H9 (cell line): ENCODE results near the gene SLC9A9. TPM values are rescaled to one million over a fixed set of nuclear protein-coding genes. Genes with fewer than 3 reads are reported as not detected.

Experiments used
- DNase-seq: peaks from one replicate; pipeline ENCODE4 v3.0.0-alpha.2; 2017
- H2AFZ ChIP-seq: one replicate; pipeline ENCODE4 v1.6.1; 2013; ENCODE audit warnings: mild to moderate bottlenecking, low read length, control low read depth, moderate library complexity
- H2AK5ac ChIP-seq: 2 replicates; pipeline ENCODE4 v1.6.1; 2013; ENCODE audit warnings: low read length, control low read depth, mixed read lengths; ENCODE audit not compliant: insufficient read length
- H2BK120ac ChIP-seq: one replicate; pipeline ENCODE4 v1.6.1; 2013; ENCODE audit warnings: low read depth, mild to moderate bottlenecking, low read length, control low read depth, inconsistent platforms; ENCODE audit not compliant: poor library complexity, severe bottlenecking
- H2BK12ac ChIP-seq: 2 replicates; pipeline ENCODE4 v1.6.1; 2013; ENCODE audit warnings: low read length, control low read depth, mixed read lengths, low read depth; ENCODE audit not compliant: insufficient read length
- H2BK15ac ChIP-seq: 2 replicates; pipeline ENCODE4 v1.6.1; 2013; ENCODE audit warnings: low read depth, low read length, control low read depth
- H2BK20ac ChIP-seq: one replicate; pipeline ENCODE4 v1.6.1; 2013; ENCODE audit warnings: low read depth, mild to moderate bottlenecking, low read length, control low read depth, inconsistent platforms; ENCODE audit not compliant: poor library complexity, severe bottlenecking
- H2BK5ac ChIP-seq: 2 replicates; pipeline ENCODE4 v1.6.1; 2013; ENCODE audit warnings: low read length, control low read depth, mixed read lengths; ENCODE audit not compliant: insufficient read length
- H3K14ac ChIP-seq: 2 replicates; pipeline ENCODE4 v1.6.1; 2013; ENCODE audit warnings: low read length, control low read depth; ENCODE audit not compliant: insufficient read depth
- H3K18ac ChIP-seq: 2 replicates; pipeline ENCODE4 v1.6.1; 2013; ENCODE audit warnings: low read depth, mild to moderate bottlenecking, mixed read lengths, low read length, control low read depth; ENCODE audit not compliant: insufficient read length
- H3K23ac ChIP-seq: 2 replicates; pipeline ENCODE4 v1.6.1; 2013; ENCODE audit warnings: low read length, control low read depth, mixed read lengths, low read depth; ENCODE audit not compliant: insufficient read length
- H3K23me2 ChIP-seq: 2 replicates; pipeline ENCODE4 v1.6.1; 2013; ENCODE audit warnings: low read depth, mild to moderate bottlenecking, mixed read lengths, low read length, control low read depth; ENCODE audit not compliant: insufficient read length, poor library complexity, severe bottlenecking
- H3K27ac ChIP-seq: 2 replicates; pipeline ENCODE4 v1.5.1; 2013; ENCODE audit warnings: low read length, control low read depth, mixed read lengths, low read depth; ENCODE audit not compliant: insufficient read length
- H3K27me3 ChIP-seq: 2 replicates; pipeline ENCODE4 v1.6.1; 2013; ENCODE audit warnings: low read length, control low read depth, inconsistent platforms; ENCODE audit not compliant: insufficient read depth
- H3K4ac ChIP-seq: 2 replicates; pipeline ENCODE4 v1.6.1; 2013; ENCODE audit warnings: low read depth, mild to moderate bottlenecking, control low read depth, inconsistent platforms, low read length, moderate library complexity
- H3K4me1 ChIP-seq: 2 replicates; pipeline ENCODE4 v1.6.1; 2013; ENCODE audit warnings: low read length, control low read depth, inconsistent platforms; ENCODE audit not compliant: insufficient read depth
- H3K4me2 ChIP-seq: 2 replicates; pipeline ENCODE4 v1.6.1; 2013; ENCODE audit warnings: low read length, control low read depth, mixed read lengths; ENCODE audit not compliant: insufficient read length, insufficient read depth
- H3K56ac ChIP-seq: 2 replicates; pipeline ENCODE4 v1.6.1; 2013; ENCODE audit warnings: low read depth, mild to moderate bottlenecking, mixed read lengths, low read length, control low read depth; ENCODE audit not compliant: insufficient read length
- H3K79me1 ChIP-seq: 2 replicates; pipeline ENCODE4 v1.6.1; 2013; ENCODE audit warnings: low read depth, mild to moderate bottlenecking, moderate library complexity, low read length, control low read depth, inconsistent platforms; ENCODE audit not compliant: insufficient read depth, poor library complexity, severe bottlenecking
- H3K79me2 ChIP-seq: 2 replicates; pipeline ENCODE4 v1.6.1; 2013; ENCODE audit warnings: low read length, control low read depth, inconsistent platforms; ENCODE audit not compliant: insufficient read depth
- H3K9ac ChIP-seq: 2 replicates; pipeline ENCODE4 v1.6.1; 2013; ENCODE audit warnings: low read length, control low read depth, mixed read lengths; ENCODE audit not compliant: insufficient read length; ENCODE audit errors: extremely low read depth
- H3K9me3 ChIP-seq: one replicate; pipeline ENCODE4 v1.6.1; 2013; ENCODE audit warnings: low read depth, low read length, inconsistent platforms; ENCODE audit not compliant: control insufficient read depth
- H3T11ph ChIP-seq: one replicate; pipeline ENCODE4 v1.6.1; 2013; ENCODE audit warnings: mild to moderate bottlenecking, low read length, control low read depth, inconsistent platforms
- H4K20me1 ChIP-seq: one replicate; pipeline ENCODE4 v1.6.1; 2013; ENCODE audit not compliant: control insufficient read depth, insufficient read length, insufficient read depth
- H4K5ac ChIP-seq: 2 replicates; pipeline ENCODE4 v1.6.1; 2013; ENCODE audit warnings: low read depth, mild to moderate bottlenecking, mixed read lengths, low read length, control low read depth; ENCODE audit not compliant: insufficient read length
- H4K8ac ChIP-seq: replicated peaks from 2 replicates; pipeline ENCODE4 v1.6.1; 2013; ENCODE audit warnings: low read length, control low read depth, mixed read lengths, low read depth; ENCODE audit not compliant: insufficient read length
- H4K91ac ChIP-seq: 2 replicates; pipeline ENCODE4 v1.6.1; 2013; ENCODE audit warnings: low read depth, mild to moderate bottlenecking, moderate library complexity, mixed read lengths, low read length, control low read depth; ENCODE audit not compliant: insufficient read length
- H3K27ac Mint-ChIP-seq, 3 experiments: 2 replicates in 2 of 3; 3 replicates in 1 of 3; pipeline ENCODE4 v1.8.0; 2020 to 2021; ENCODE audit warnings: mixed read lengths in 3 of 3, mild to moderate bottlenecking in 1 of 3, moderate library complexity in 1 of 3
- H3K27me3 Mint-ChIP-seq: 2 replicates; pipeline ENCODE4 v1.8.0; 2021; ENCODE audit warnings: low read depth, mild to moderate bottlenecking, moderate library complexity, mixed read lengths
- H3K36me3 Mint-ChIP-seq, 3 experiments: 2 replicates in 2 of 3; 3 replicates in 1 of 3; pipeline ENCODE4 v1.8.0; 2020 to 2021; ENCODE audit warnings: low read depth in 3 of 3, mixed read lengths in 3 of 3; ENCODE audit not compliant: insufficient read depth in 1 of 3
- H3K4me1 Mint-ChIP-seq, 2 experiments: 2 replicates each; pipeline ENCODE4 v1.8.0; 2020; ENCODE audit warnings: mixed read lengths in 2 of 2
- H3K4me3 Mint-ChIP-seq, 2 experiments: 2 replicates in 1 of 2; 3 replicates in 1 of 2; pipeline ENCODE4 v1.8.0; 2020 to 2021; ENCODE audit warnings: mild to moderate bottlenecking in 2 of 2, mixed read lengths in 2 of 2, moderate library complexity in 1 of 2
- H3K9me3 Mint-ChIP-seq, 2 experiments: 2 replicates in 1 of 2; 3 replicates in 1 of 2; pipeline ENCODE4 v1.8.0; 2020; ENCODE audit warnings: mild to moderate bottlenecking in 2 of 2, mixed read lengths in 2 of 2, moderate library complexity in 1 of 2
- CTCF ChIP-seq: fragments of 200-600 bp; sonication (generic); conservative IDR thresholded peaks from 3 replicates; pipeline ENCODE4 v1.8.0; 2021; ENCODE audit warnings: antibody characterized with exemption, mild to moderate bottlenecking
- WGBS: extraction: QIAGEN DNeasy Blood & Tissue Kit; methylation state at CpG from one replicate; pipeline ENCODE4 v1.1.7; 2013; ENCODE audit warnings: missing lambda C conversion rate, low lambda C conversion rate, mixed read lengths; ENCODE audit not compliant: insufficient read length; ENCODE audit errors: extremely low coverage; 5-methylcytosine and 5-hydroxymethylcytosine counted together
- total RNA-seq: library from RNA; stranded (reverse); gene quantifications from 2 replicates; pipeline ENCODE4 v1.2.1, GENCODE V29; 2021

SLC9A9 gene
- total RNA-seq, 1 experiment from 2014 or later: 0.35 TPM

GRCh38 chr3:143755978-143756377 lies 92.3 kb downstream of the SLC9A9 start:
- 0 out of 7 replicates have a peak, but pooled peaks cover 0 to 2% (median 0%) of the 10 kb centered on the region in 3 experiments for H3K36me3 Mint-ChIP-seq
- no peaks in the 10 kb centered on the region for H3K9me3 Mint-ChIP-seq
- Histone ChIP-seq H3K27ac (no peak overlapping the region), H3K23ac (no peak overlapping the region), H4K5ac (no peak overlapping the region), H3K14ac (no peak overlapping the region), H4K20me1 (no peaks in the 10 kb centered on the region), H3K4me2 (no peak overlapping the region), H3K9ac (no peak overlapping the region), H3K23me2 (no peaks in the 10 kb centered on the region), H3K4ac (no peak overlapping the region), H2AK5ac (no peak overlapping the region), H3K4me1 (no peaks in the 10 kb centered on the region), H2BK5ac (no peak overlapping the region), H4K8ac (no peak overlapping the region), H2BK15ac (no peak overlapping the region), H4K91ac (no peak overlapping the region), H3T11ph (no peak overlapping the region), H2BK120ac (no peak overlapping the region), H3K9me3 (no peaks in the 10 kb centered on the region), H3K18ac (no peak overlapping the region), H3K79me2 (no peaks in the 10 kb centered on the region), H3K79me1 (no peaks in the 10 kb centered on the region), H2AFZ (no peak overlapping the region), H2BK20ac (no peak overlapping the region), H3K27me3 (no peaks in the 10 kb centered on the region), H2BK12ac (no peak overlapping the region), H3K56ac (no peak overlapping the region)
- H3K27me3 Mint-ChIP-seq: 0 out of 2 replicates have a peak, but pooled peaks cover 1% of the 10 kb centered on the region
- TF ChIP-seq CTCF: no peak
- no peak overlapping the region for H3K4me3 Mint-ChIP-seq
- DNase-seq: no peak
- no CpG with 5 or more reads among the region's 2 CpGs for WGBS
- H3K27ac Mint-ChIP-seq: no peak overlapping the region
- no peaks in the 10 kb centered on the region; a peak in 1 of 4 replicates for H3K4me1 Mint-ChIP-seq
